A673 (cell line): Measurements from ENCODE around the gene CLEC1B.

ENCODE experiments used
- EZH2 ChIP-seq: fragments of 200-600 bp; sonication (generic); IDR thresholded peaks from 2 replicates; pipeline ENCODE4 v1.6.1; 2017; ENCODE audit warnings: borderline replicate concordance, low read depth, mild to moderate bottlenecking, mixed read lengths, antibody characterized with exemption, low read length; ENCODE audit not compliant: poor library complexity, severe bottlenecking
- TF ChIP-seq, protein P1 (sequence below): fragments of 300-800, 200-600 bp; sonication (generic); conservative IDR thresholded peaks from 2 replicates; pipeline ENCODE4 v1.5.1; 2017; ENCODE audit warnings: low read depth, mild to moderate bottlenecking, antibody characterized with exemption, low read length, moderate library complexity, mixed read lengths

GRCh38 chr12:9977916-9978315 lies 21.0 kb downstream of the CLEC1B start:
- TF ChIP-seq, protein P1, sequence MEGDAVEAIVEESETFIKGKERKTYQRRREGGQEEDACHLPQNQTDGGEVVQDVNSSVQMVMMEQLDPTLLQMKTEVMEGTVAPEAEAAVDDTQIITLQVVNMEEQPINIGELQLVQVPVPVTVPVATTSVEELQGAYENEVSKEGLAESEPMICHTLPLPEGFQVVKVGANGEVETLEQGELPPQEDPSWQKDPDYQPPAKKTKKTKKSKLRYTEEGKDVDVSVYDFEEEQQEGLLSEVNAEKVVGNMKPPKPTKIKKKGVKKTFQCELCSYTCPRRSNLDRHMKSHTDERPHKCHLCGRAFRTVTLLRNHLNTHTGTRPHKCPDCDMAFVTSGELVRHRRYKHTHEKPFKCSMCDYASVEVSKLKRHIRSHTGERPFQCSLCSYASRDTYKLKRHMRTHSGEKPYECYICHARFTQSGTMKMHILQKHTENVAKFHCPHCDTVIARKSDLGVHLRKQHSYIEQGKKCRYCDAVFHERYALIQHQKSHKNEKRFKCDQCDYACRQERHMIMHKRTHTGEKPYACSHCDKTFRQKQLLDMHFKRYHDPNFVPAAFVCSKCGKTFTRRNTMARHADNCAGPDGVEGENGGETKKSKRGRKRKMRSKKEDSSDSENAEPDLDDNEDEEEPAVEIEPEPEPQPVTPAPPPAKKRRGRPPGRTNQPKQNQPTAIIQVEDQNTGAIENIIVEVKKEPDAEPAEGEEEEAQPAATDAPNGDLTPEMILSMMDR, result no peak
- TF ChIP-seq EZH2, result no peak
